ENCODE measurements around the gene BMERB1. TPM values are rescaled to one million over a fixed set of nuclear protein-coding genes. Genes with fewer than 3 reads are reported as not detected.
"Not testable (repeated sequence)": the region's sequence is repeated elsewhere in the genome, so short reads cannot be mapped to it uniquely, and the experiment has no call there.

The BMERB1 gene
- total RNA-seq, 1 donor from 2014 or later = 45.4 TPM

DNA sequence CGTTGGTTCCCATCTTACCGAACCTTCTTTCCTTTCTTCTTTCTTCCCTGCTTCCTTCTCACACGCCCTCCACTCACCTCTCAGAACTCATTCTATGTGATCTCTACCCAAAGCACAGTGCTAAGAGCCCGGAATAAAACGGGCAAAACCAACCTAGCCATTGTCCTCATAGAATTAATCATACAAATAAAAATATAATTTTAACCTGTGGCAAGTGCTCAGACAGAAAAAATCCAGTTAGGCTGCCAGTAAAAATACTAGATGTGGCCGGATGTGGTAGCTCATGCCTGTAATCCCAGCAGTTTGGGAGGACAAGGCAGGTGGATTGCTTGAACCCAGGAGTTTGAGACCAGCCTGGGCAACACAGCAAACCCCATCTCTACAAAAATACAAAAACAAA is 27.0 kb downstream of the BMERB1 start:
- peaks cover 0 to 9% of the 10 kb centered on the region in 2 donors for H3K4me1 ChIP-seq
- H3K27ac ChIP-seq = peak overlapping the region; percentile 38 to 42
- H3K36me3 ChIP-seq = no peaks in the 10 kb centered on the region
- TF ChIP-seq CTCF (IDR thresholded peaks at IDR 0.05) = no peak
- no peak for DNase-seq (ENCODE audit: low spot score in 2 of 2)
- intact Hi-C loops (cut with DNase I) = no loop called here
- no peaks in the 10 kb centered on the region for H3K9me3 ChIP-seq
- no peak overlapping the region for H3K4me3 ChIP-seq
- no peaks in the 10 kb centered on the region for H3K27me3 ChIP-seq

- Histone ChIP-seq H3K9me3 (peaks cover 0 to 4% of the 10 kb centered on the region in 2 donors), H3K27me3 (no peaks in the 10 kb centered on the region)
- intact Hi-C loops (cut with DNase I) = no loop called here
Measured at GRCh38 chr16:15464401-15465186, 30.2 kb downstream of the BMERB1 start.

GRCh38 chr16:15466131-15466530 is 31.7 kb downstream of the BMERB1 start:
- Histone ChIP-seq H3K4me1 (peaks cover 0 to 2% of the 10 kb centered on the region in 2 donors), H3K36me3 (no peaks in the 10 kb centered on the region), H3K4me3 (no peak overlapping the region), H3K27ac (no peak overlapping the region), H3K9me3 (peaks cover 0 to 7% of the 10 kb centered on the region in 2 donors), H3K27me3 (no peaks in the 10 kb centered on the region)
- intact Hi-C loops (cut with DNase I) = no loop called here
- no peak for DNase-seq (ENCODE audit: low spot score in 2 of 2)
- no peak for TF ChIP-seq CTCF (IDR thresholded peaks at IDR 0.05)

More at GRCh38 chr16:15464401-15465186, 30.2 kb downstream of the BMERB1 start:
- no peak for DNase-seq (ENCODE audit: low spot score in 2 of 2)
- Histone ChIP-seq H3K4me3 (no peak overlapping the region), H3K4me1 (peaks cover 0 to 9% of the 10 kb centered on the region in 2 donors), H3K36me3 (no peaks in the 10 kb centered on the region), H3K27ac (no peak overlapping the region)
- no peak for TF ChIP-seq CTCF (IDR thresholded peaks at IDR 0.05)

GRCh38 chr16:15466886-15467781 is 32.7 kb downstream of the BMERB1 start:
- Histone ChIP-seq H3K4me1 (no peaks in the 10 kb centered on the region), H3K36me3 (no peaks in the 10 kb centered on the region), H3K4me3 (no peak overlapping the region), H3K27me3 (no peaks in the 10 kb centered on the region), H3K9me3 (peaks cover 0 to 7% of the 10 kb centered on the region in 2 donors), H3K27ac (no peak overlapping the region)
- intact Hi-C loops (cut with DNase I) = no loop called here
- no peak for DNase-seq (ENCODE audit: low spot score in 2 of 2)
- peak in 2 of 3 experiments; percentile 10 to 22 for TF ChIP-seq CTCF (IDR thresholded peaks at IDR 0.05)

- H3K27ac ChIP-seq; H3K27me3 ChIP-seq; H3K9me3 ChIP-seq; H3K36me3 ChIP-seq; intact Hi-C loops (cut with DNase I); H3K4me3 ChIP-seq; DNase-seq (ENCODE audit: low spot score in 2 of 2); H3K4me1 ChIP-seq: not testable (repeated sequence)
Measured at GRCh38 chr16:15476971-15477370, 42.6 kb downstream of the BMERB1 start.

DNA sequence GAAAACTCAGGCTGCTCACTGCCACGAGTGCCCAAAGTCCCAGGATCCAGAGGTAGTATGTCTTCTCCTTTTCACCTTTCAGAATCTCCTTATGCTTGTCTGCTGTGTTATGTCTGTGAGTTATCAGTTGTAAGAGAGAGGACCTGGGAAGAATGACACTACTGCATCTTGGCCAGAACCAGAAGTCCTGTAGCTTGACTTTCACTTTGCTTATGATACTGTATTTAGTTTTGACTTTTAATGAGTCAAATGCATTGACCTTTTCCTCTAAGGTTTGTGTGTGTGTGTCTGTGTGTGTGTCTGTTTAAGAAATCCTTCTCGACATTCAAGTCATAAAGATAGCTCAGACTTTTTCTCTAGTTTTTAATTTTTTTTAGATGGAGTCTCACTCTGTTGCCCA is 43.4 kb downstream of the BMERB1 start:
- Histone ChIP-seq H3K36me3 (peaks cover 0 to 7% of the 10 kb centered on the region in 2 donors), H3K9me3 (no peaks in the 10 kb centered on the region), H3K4me3 (no peak overlapping the region), H3K27me3 (no peaks in the 10 kb centered on the region), H3K4me1 (no peaks in the 10 kb centered on the region), H3K27ac (no peak overlapping the region)
- no peak for DNase-seq (ENCODE audit: low spot score in 2 of 2)
- intact Hi-C loops (cut with DNase I) = no loop called here
- TF ChIP-seq CTCF (IDR thresholded peaks at IDR 0.05) = no peak
